ENCODE data around the gene TPGS2.

DNA sequence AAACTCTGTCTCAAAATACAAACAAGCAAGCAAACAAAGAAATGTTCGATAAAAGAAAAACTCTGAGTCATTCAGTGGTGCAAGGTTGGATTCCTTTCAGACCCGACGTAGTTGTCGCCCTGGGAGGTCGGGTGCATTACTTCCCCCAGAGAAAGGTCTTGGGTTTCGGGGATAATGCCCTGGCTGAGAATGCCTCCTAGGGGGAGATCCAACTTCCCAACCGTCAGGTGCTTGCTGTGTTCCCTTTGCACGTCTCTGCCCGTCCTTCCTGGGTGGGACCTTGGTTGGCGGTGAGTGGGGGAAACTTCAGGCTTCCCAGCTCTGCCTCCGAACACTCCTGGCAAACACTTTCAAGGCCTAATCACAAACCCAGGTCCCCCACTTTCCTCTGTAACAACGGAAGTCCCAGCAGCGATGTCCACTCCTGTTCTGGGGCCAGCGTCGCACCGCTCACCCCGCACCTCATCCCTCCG is 609 bp downstream of the TPGS2 start:
- TF ChIP-seq POLR2A (IDR thresholded peaks at IDR 0.05) (no peak), POLR2AphosphoS5 (IDR thresholded peaks at IDR 0.05) (peak in 1 of 3 donors; percentile 8)
- TF ChIP-seq, protein P1, sequence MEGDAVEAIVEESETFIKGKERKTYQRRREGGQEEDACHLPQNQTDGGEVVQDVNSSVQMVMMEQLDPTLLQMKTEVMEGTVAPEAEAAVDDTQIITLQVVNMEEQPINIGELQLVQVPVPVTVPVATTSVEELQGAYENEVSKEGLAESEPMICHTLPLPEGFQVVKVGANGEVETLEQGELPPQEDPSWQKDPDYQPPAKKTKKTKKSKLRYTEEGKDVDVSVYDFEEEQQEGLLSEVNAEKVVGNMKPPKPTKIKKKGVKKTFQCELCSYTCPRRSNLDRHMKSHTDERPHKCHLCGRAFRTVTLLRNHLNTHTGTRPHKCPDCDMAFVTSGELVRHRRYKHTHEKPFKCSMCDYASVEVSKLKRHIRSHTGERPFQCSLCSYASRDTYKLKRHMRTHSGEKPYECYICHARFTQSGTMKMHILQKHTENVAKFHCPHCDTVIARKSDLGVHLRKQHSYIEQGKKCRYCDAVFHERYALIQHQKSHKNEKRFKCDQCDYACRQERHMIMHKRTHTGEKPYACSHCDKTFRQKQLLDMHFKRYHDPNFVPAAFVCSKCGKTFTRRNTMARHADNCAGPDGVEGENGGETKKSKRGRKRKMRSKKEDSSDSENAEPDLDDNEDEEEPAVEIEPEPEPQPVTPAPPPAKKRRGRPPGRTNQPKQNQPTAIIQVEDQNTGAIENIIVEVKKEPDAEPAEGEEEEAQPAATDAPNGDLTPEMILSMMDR (IDR thresholded peaks at IDR 0.05), result no peak
